HG02884 (cell line): ENCODE data around the gene XKR7.

Experiments used
- ATAC-seq: cut with Tn5 transposase; IDR thresholded peaks from one replicate; pipeline ENCODE4 v1.9.1; 2021; ENCODE audit warnings: mild to moderate bottlenecking, moderate library complexity; ENCODE audit not compliant: unreplicated experiment

XKR7 gene

DNA sequence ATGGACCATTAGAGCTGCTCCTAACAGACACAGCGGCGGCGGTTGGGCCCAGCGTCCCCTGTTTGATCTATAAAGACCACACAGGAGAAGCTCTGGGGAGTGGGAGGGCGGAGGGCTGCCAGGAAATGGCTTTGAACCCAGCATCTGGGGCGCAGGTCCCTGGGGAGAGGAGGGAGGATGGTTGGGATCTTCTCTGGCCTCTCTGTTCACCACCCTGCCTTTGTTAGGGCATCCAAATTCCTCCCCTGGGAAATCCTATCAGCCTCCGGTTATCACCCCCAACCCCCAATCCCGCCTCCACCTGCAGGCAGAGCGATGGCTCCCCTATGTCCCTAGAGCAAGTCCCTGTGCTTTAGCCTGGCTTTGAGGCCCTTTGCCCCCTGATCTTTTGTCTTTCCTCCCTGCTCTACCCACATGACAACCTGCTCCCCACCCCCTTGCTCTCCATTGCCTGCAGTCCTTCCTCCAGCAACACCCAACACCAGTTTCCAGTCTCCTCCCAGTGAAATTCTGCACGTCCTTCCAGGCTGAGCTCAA, 7.1 kb downstream of the XKR7 start:
- ATAC-seq: no peak

DNA sequence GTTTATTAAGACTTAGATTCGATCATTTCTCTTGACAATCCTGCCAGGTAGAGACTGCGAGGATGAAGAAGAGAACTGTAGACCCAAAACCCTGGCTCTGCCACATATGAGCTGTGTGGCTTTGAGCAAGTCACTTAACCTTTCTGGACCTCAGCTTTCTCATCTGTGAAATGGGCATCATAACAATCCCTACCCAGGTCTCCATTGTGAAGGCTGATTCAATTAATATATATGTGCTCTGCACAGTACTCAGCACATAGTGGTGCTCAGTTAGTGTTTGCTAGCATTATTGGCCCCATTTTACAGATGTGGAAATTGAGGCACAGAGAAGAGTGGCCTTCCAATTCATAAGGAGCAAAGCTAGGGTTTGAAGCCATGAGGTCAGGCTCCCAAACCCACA, 7.9 kb downstream of the XKR7 start:
- no peak for ATAC-seq

DNA sequence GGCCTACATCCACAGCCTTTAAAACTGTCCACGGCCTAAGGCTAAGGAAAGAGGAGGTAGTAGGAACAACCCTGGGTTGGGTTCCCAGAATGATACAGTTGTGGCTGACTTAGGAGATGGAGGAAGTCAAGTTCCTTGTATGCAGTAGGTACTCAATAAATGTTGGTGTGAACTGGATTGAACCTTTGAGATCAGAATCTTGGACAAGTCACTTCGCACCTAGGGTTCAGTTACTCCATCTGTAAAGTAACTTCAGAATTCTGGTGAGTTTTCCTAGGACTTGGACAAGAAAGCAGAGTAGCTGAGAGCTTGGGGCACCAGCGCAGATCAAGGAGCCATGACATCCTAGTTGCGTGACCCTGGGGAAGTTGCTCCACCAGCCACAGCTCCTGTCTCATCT, 9.1 kb downstream of the XKR7 start:
- ATAC-seq: no peak

DNA sequence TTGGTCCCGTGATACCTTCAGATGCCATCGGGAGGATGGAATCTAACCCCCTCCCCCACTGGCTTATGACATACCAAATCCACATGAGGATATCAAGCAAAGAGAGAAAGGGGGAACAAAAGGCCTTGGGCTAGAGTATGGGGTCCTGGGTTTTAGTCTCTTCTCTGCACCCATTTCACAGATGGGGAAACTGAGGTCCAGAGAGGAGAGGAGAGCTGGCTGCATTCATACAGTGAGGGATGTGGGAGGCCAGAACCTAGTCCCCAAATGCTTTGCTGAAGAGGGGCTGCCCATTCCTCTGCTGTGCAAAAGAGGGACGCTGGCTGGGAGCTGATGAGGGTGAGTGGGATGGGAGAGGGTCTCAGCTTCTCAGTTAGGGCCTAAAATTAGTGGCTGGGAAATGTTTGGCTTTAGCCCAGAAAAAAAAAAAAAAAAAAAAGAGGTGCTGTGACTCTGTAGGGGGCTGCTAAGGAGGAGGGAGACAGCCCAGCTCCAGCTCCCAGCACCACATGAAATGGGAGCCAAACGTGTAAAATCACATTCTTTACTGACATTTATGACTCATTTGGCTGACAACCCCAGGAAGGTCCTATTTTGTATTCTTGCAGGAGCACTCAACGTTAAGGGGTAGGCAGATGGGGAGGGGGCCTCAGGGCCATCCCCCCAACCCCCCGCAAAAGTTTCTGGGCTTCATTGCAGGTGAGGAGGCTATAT, 11.9 kb downstream of the XKR7 start:
- no peak for ATAC-seq

DNA sequence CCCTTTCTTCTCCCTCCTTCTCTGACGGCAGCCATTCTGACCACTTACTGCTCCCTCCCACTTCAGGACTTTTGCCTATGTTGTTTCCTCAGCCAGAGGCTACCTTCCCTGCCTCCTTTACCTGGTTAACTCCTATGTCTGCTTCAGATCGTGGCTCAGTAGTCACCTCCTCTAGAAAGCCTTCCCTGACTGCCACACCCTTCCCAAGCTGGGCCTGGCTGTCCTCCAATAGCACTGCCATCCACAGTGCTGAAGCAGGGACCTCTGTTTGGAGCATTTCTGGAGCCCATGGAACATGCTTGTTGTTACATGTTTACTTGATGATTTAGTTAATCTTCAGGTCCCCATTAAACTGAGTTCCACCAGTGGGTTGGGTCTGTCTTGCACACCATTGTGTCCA, 13.8 kb downstream of the XKR7 start:
- no peak for ATAC-seq

DNA sequence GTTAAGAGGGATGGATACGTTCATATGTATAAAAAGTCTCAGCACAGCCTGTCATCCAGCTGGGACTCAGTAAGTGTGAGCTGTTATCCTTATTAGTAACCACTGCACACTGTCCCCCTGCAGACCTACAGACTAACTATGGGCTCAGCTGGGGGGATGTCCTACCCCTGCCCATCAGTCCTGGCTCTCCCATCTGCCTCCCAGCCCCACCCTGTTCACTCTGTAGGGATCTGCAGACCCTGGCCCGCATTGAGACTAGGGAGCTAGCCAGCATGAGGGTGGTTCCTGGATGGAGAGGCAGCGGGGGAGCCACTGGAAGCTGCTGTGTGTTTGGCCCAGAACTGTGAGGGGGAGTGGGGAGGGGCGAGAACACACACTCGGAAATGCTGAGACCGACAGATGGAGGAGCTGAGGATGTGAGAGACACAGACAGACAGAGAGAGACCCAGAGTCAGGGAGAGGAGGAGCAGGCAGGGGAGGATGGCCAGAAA, 17.1 kb downstream of the XKR7 start:
- ATAC-seq: no peak

DNA sequence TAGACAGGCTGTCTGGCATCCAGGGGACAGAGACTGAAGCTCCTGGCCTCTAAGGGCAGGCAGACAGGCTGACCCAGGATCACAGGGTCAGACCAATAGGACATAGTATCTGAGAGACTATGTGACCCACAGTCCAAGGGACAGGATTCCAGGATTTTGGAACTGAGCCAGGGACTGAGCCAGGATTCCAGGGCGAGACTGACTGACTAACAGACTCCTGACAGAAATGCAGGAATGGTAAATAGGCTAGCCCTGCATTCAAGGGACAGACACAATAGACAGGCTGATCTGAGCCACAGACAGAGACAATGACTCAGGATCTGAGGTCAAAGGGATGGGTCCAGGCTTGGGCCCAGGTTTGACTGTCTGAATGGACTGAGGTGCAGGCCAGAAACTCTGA, 19.8 kb downstream of the XKR7 start:
- ATAC-seq: no peak

DNA sequence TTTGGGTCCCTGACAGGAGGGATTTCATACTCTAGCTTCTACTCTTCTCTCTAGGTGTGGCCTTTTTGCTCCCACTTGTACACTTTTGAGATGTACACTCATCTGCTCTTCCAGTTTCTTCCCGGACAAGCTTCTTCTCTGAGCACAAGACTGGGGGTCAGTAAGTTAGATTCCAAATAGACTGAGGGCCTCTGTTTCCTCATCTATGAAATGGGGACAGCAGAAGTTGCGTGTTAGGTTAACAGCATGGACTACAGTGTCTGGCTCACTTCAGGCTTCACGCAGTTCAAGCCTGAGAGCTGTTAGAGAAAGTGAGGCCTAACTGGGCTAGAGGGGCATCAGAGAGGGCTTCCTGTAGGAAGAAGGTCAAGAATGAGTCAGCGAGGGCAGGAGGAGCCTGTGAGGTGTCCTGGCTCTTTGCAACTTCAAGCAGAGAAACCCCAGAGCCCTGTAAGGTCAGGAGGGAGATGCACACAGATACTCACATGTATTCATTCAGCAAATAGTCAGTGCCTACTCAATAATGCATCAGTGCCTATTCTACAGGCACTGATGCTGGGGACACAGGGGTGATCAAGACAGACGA, 20.6 kb downstream of the XKR7 start:
- ATAC-seq: no peak

DNA sequence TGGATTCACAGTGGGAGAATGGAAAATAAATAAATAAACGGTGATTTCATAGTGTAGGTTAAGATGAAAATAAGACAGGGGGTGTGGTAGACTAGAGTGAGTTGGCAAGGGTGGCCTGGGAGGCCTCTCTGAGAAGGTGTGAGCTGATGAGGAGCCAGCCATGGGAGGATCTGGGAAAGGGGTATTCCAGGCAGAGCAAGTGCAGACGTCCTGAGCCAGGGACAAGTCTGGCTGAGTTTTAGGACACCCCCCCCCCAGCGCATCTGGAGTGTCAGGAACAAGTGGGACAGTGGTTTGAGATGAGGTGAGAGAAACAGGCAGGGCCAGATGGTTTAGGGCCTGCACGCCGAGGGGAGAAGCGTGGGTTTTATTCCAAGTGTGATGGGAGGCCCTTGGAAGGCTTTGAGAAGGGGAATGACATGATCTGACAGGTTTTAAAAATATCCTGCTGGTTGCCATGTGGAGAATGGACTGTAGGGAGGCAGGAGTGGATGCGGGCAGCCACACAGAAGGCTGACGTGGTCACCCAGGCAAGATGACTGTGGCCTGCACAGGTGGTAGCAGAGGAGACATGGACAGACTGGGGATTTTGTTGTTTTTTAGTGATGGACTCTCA, 21.2 kb downstream of the XKR7 start:
- ATAC-seq: no peak

DNA sequence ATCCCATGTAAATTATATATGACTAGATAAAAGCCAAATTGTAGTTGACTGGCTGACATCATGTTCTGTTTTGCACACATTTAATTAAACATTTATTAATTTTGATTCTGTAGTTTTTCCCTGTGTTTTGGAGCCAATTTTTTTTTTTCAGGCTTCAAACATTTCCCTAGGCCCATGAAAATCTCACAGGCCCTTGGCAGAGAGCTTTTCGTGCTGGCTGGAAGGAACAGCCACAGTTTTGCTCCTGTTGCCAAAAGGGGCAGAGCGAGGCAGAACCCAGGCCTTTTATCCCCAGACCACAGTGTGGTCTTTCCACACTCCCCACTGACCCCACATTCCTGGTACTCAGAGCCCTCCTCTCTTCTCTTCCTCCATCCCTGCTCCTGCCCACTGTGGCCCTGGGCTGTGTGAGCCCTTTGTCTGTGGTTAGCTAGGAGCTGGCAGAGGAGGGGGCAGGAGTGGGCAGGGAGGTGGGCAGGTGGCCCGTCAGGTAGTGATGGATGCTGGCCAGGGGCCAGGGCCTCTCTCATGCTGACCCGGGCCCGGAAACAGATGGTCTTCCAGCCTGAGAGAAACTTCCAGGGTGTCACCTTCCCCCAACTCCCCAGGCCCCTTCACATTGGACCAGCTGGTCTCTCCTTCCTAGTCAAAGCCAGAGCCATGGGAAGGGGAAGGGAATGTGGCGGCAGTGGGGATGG, 22.8 kb downstream of the XKR7 start:
- no peak for ATAC-seq

DNA sequence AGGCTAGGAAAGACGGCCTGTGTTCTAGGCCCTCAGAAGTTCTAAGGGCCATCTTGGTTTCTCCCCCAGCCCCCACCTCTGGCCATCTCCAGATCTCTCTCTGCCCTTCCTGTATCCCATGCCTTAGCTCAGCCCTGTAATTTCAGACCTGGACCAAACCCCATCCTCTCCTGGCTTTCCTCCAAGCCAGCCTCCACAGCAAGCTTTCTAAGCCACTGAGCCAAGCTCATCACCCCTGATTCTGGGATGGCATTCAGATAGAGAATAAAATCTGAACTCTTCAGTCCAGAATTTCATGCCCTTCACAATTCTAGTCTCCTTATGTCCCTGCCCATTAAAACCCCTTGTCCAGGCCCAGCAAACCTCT, 23.4 kb downstream of the XKR7 start:
- ATAC-seq: no peak

DNA sequence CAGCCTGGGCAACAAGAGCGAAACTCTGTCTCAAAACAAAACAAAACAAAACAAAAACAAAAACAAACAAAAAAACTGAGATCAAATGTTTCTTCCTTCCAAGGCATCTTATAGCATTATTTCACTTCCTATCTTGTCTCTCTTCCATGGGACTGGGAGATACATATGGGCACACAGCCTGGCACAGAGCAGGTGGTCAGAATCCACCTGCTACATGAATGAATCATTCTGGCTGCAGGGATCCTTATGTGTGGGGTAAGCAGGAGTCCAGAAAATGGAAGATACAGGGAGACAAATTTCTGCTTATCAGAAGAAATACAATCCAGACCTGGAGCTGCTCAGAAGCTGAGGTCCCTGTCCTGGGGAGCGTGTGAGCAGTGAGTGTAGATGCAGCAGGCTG, 24.1 kb downstream of the XKR7 start:
- ATAC-seq: no peak

DNA sequence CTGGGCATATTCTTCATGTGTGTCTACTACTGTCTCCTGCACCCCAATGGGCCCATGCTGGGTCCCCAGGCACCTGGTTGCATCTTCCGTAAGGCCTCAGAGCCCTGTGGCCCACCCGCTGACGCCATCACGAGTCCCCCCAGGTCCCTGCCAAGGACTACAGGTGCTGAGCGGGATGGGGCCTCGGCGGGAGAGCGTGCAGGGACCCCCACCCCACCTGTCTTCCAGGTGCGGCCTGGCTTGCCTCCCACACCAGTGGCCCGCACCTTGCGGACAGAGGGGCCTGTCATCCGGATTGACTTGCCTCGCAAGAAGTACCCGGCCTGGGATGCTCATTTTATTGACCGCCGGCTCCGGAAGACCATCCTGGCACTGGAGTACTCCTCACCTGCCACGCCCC, 29.0 kb downstream of the XKR7 start:
- ATAC-seq: no peak

DNA sequence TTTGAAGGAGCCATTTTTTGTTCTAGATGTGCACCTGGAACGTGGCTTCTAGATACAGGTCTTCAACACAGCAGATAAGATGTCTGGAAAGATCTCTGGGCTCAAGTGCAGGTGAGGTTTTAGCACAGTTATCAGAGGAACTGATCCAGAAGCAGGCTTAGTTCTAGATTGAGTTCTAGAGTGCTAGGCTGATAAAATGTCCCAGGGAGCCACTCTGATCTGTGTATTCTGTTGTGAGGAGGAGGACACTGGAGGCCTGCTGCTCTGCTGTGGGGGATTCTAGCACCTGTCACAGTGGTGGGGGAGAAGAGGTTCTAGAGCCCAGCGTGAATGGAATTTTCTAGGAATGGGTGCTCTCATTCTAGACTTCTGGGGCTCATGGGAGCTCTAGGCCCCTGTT, 30.3 kb downstream of the XKR7 start:
- no peak for ATAC-seq

DNA sequence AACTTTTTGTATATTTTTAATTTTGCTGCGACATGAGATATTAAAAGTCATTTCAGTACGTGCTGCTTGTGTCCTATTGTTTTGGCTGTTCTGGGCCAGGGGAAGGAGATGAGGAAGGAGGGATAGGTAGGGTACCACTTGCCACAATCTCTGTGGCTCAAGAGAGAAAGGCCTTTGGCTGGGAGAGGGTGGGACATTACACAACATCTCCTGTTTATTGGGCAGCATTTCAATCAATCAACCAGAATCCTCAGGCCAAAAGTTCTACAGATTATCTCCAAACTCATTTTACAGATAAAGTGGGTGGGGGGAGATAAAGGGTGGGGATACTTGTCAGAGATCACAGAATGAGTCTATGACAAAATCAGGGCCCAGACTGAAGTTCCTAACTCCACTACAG, 35.4 kb downstream of the XKR7 start:
- no peak for ATAC-seq

DNA sequence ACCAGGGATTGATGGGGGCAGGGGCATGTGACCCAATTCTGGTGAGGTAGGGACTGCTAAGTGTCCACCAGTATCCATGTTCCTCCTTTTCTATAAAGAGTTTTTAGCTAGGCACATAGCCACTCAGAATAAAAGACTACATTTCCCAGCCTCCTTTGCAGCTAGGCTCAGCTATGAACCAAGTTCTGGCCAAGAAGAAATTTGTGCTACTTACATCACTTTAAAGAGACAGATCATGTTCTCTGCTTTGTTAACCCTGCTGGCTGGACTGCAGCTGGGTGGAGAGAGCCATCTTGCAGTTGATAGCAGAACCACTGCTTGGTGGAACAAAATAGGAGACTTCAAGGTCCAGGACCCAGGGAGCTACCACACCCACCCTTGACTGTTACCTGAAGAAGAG, 37.0 kb downstream of the XKR7 start:
- no peak for ATAC-seq

DNA sequence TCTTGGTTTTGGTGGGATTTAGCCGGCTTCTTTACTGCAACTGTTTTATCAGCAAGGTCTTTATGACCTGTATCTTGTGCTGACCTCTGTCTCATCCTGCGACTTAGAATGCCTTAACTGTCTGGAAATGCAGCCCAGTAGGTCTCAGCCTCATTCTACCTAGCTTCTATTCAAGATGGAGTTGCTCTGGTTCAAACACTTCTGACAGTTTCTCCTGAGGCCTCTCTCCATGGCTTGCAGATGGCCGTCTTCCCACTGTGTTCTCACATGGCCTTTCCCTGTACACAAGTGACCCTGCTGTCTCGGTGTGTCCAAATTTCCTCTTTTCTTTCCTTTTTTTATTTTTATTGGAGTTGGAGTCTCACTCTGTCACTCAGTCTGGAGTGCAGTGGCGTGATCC, 38.1 kb downstream of the XKR7 start:
- ATAC-seq: no peak

DNA sequence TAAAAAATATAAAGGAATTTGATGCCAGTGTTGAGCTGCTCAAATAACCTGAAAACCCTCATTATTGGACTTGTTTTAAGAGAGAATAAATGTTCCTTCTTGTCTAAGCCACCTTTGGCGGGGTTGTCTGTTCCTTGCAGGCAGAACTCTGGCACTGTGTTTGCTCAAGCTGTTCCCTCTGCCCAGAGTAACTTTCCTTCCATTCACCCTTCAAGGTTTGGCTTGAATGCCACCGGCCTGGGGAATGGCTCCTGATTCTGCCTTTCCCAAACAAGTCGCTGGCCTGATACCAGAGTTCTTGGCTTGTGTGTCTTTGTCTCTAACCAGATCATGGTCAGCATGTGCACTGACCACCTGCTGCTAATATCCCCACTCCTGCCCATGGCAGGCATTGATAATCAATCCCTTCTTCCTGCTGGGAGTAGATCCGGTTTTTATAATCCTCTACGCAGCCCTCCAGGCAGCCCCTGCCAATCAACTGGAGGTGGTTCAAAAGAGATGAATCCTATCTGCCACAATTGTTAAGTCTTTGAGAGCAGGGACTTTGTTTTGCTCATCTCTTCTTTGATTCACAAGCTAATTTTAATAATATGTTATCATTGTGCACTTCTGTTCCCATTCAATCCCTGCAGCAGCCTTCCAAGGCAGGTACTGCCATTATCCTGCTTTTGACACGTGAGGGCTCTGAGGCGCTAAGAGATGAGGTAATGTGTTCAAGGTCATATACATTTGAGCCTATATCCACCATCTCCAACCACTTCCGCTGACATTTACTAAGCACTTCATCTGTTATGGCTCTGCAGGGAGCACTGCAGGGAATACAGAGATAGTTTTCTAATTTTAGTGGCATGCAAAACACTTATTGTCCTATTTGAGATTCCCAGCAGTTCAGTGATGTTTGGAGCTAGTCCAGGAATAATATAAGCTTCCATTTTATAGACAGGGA, 39.2 kb downstream of the XKR7 start:
- no peak for ATAC-seq

DNA sequence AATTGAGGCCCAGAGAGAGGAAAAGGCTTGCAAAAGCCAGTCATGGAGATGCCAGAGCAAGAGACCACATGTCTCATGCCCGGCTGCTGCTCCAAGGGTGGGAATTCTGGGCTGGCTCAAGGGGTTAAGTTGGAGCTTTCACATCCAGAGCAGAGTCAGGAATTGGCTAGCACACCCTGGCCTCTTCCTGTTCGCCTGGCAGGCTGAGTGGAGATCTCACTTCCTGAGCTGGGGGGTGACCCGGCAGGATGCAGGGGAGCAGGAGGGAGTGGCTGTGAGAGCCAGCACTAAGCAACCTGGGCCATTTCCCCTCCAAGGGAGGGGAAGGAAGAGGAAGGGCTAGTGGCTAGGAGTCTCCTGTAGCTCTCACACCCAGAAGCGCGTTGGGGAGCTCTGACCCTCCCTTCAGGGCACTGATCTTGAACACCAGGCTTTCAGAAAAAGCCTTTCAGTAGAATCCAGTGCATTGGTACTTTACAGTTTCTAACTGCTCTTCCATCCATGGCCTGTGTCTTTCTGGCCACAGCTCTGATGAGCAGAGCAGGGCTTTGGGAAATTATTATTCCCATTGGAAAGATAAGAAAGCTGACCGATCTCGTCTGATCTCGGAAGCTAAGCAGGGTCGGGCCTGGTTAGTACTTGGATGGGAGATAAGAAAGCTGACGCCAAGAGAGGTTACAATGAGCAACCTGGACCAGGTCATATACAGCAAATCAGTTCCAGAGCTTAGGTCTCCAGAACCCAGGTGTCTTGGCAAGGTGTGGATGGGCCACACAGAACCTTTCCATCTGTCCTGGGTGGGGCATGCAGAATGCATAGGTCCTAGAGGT, 40.1 kb downstream of the XKR7 start:
- no peak for ATAC-seq

DNA sequence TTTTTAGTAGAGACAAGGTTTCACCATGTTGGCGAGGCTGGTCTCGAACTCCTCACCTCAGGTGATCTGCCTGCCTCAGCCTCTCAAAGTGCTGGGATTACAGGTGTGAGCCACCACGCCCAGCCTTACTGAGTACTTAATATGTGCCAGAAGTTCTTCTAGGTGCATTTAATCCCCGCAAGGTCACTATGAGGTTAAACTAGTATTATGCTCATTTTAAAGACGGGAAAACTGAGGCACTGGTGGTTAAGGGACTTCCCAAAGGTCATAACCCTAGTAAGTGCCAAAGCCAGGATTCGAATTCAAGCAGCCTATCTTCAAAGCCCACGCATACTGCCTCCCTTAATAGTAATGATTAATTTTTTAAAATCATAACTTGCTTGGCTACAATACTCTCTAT, 41.6 kb downstream of the XKR7 start:
- no peak for ATAC-seq
